Cardiac muscle cell (in vitro differentiated cells and primary cell): ENCODE data around the gene RETREG2. TPM values are rescaled to one million over a fixed set of nuclear protein-coding genes. Genes with fewer than 3 reads are reported as not detected.

Experiments used
- DNase-seq, 2 donors: peaks; one replicate each; pipeline versions ENCODE4 v3.0.0 to v3.0.0-alpha.2; 2010 to 2017; ENCODE audit warnings: low read depth in 1 of 2, low spot score in 1 of 2
- H3K27ac ChIP-seq: fragments of 200-600 bp; sonication (generic); 2 replicates; pipeline ENCODE4 v1.5.1; 2016
- H3K27me3 ChIP-seq: fragments of 200-600 bp; sonication (generic); 2 replicates; pipeline ENCODE4 v1.6.0; 2016; ENCODE audit warnings: control low read depth
- H3K36me3 ChIP-seq: fragments of 200-600 bp; sonication (generic); 2 replicates; pipeline ENCODE4 v1.5.1; 2016; ENCODE audit warnings: control low read depth
- H3K4me1 ChIP-seq: fragments of 200-600 bp; sonication (generic); 2 replicates; pipeline ENCODE4 v1.8.1; 2017; ENCODE audit warnings: low read depth, mild to moderate bottlenecking, mixed run types
- H3K4me3 ChIP-seq: fragments of 200-600 bp; sonication (generic); 2 replicates; pipeline ENCODE4 v1.5.1; 2016; ENCODE audit warnings: mild to moderate bottlenecking
- H3K9me3 ChIP-seq: fragments of 200-600 bp; sonication (generic); 2 replicates; pipeline ENCODE4 v1.5.1; 2017; ENCODE audit warnings: low read depth, mild to moderate bottlenecking, control low read depth
- CTCF ChIP-seq: IDR thresholded peaks from 2 replicates; pipeline ENCODE4 v1.5.1; 2012; ENCODE audit warnings: low read depth, mild to moderate bottlenecking, low read length
- polyA plus RNA-seq: library from polyadenylated mRNA; unstranded; fragments of >200 nt; fragmentation: Nextera tagmentation; extraction: Ambion mirVana; gene quantifications from 2 replicates; pipeline ENCODE4 v1.2.1, GENCODE V29; 2016
- total RNA-seq: library from RNA; depleted of rRNA; stranded (reverse); fragments of >200 nt; gene quantifications from 2 replicates; pipeline ENCODE4 v1.2.3, GENCODE V29; 2016

The RETREG2 gene
- total and polyA plus RNA-seq, 2 experiments from 2014 or later, result 72.0 to 77.6 TPM

DNA sequence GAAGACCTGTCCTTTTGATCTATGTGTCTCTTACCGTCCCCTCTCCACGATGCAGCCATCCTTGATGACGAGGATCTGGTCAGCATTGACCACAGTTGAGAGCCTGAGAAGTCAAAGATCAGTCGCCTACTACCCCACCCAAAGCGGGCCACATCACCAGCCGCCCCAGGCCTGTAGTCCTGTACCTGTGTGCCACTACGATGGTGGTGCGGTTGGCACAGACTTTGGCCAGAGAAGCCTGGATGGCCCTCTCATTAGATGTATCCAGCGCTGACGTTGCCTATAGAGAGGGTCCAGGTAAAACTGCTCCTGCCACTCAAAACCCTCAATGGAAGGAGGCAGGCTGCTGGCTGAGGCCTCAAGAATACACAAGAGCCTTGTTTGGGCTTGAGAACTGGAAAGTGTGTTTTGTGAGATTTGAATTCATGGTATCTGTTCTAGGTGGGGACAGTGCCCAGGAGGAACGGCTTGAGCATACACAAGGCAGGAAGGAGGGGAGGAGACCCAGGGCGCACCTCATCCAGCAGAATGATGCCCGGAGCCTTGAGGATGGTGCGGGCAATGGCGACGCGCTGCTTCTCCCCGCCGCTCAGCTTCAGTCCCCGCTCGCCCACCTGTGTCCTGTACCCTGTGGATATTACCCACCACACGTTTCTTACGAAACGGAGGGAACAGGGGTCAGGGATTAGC is 32.3 kb downstream of the RETREG2 start:
- Histone ChIP-seq H3K9me3 (no peaks in the 10 kb centered on the region), H3K4me3 (no peak overlapping the region), H3K27ac (no peak overlapping the region), H3K4me1 (no peaks in the 10 kb centered on the region), H3K36me3 (peaks cover 8% of the 10 kb centered on the region), H3K27me3 (no peaks in the 10 kb centered on the region)
- TF ChIP-seq CTCF, result no peak
- no peak for DNase-seq

GRCh38 chr2:219210886-219211362 is 32.8 kb downstream of the RETREG2 start:
- no peaks in the 10 kb centered on the region for H3K4me1 ChIP-seq
- no peaks in the 10 kb centered on the region for H3K27me3 ChIP-seq
- peaks cover 8% of the 10 kb centered on the region for H3K36me3 ChIP-seq
- H3K9me3 ChIP-seq, result no peaks in the 10 kb centered on the region
- no peak overlapping the region for H3K27ac ChIP-seq
- no peak for DNase-seq
- no peak overlapping the region for H3K4me3 ChIP-seq
- no peak for TF ChIP-seq CTCF

GRCh38 chr2:219213026-219213415 is 34.9 kb downstream of the RETREG2 start:
- Histone ChIP-seq H3K27ac (no peak overlapping the region), H3K36me3 (peaks cover 8% of the 10 kb centered on the region), H3K27me3 (no peaks in the 10 kb centered on the region), H3K9me3 (no peaks in the 10 kb centered on the region), H3K4me1 (peaks cover 6% of the 10 kb centered on the region), H3K4me3 (no peak overlapping the region)
- TF ChIP-seq CTCF, result no peak
- DNase-seq, result no peak

DNA sequence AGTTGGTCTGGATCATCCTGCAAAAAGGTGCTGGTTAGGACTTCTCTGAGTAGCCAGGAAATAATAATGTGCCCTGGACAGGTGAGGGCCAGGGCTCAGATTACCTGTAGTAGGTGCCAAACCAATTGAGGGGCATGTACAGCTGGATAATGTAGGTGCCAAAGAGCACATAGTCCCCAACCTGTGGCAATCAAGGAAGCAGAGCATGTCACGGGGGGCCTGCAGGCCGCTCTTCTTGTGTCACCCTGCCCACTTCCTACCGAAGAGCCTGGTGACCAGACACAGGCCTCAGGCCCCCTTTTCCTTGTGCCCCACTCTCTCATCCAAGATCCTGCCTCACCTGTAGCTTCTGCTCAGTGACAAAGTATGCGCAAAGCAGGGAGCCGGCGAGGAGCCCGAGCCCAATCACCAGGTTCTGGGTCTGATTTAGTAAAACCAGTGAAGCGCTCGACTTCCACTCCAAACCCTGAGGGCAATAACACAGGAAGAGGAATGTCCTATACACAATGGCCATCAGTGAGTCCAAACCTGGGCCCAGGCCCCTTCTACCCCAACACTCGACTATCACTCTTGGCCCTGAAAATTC is 35.5 kb downstream of the RETREG2 start:
- peaks cover 6% of the 10 kb centered on the region for H3K4me1 ChIP-seq
- DNase-seq, result no peak
- H3K4me3 ChIP-seq, result no peak overlapping the region
- peaks cover 4% of the 10 kb centered on the region for H3K36me3 ChIP-seq
- H3K9me3 ChIP-seq, result no peaks in the 10 kb centered on the region
- H3K27ac ChIP-seq, result no peak overlapping the region
- no peaks in the 10 kb centered on the region for H3K27me3 ChIP-seq
- TF ChIP-seq CTCF, result no peak

DNA sequence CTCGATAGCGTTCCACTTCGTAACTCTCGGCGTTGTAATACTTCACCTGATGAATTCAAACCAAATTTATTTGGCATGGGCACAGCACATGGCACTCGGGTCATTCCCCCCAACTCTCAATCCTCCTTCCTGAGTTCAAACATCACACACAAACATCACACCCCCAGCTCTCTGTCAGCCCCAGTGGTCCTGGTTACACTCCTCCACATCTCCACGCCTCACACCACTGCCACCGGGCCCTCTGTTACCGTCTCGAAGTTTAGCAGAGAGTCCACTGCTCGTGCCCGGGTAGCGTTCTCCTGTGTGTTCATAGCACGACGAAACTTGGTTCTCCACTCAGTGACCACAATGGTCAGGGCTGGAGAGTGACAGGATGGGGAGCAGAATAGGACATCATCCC is 36.1 kb downstream of the RETREG2 start:
- TF ChIP-seq CTCF, result no peak
- no peak for DNase-seq
- Histone ChIP-seq H3K4me1 (peaks cover 9% of the 10 kb centered on the region), H3K4me3 (no peak overlapping the region), H3K27me3 (no peaks in the 10 kb centered on the region), H3K36me3 (no peaks in the 10 kb centered on the region), H3K9me3 (no peaks in the 10 kb centered on the region), H3K27ac (no peak overlapping the region)
